Measurements from ENCODE around the gene ACSF3.

DNA sequence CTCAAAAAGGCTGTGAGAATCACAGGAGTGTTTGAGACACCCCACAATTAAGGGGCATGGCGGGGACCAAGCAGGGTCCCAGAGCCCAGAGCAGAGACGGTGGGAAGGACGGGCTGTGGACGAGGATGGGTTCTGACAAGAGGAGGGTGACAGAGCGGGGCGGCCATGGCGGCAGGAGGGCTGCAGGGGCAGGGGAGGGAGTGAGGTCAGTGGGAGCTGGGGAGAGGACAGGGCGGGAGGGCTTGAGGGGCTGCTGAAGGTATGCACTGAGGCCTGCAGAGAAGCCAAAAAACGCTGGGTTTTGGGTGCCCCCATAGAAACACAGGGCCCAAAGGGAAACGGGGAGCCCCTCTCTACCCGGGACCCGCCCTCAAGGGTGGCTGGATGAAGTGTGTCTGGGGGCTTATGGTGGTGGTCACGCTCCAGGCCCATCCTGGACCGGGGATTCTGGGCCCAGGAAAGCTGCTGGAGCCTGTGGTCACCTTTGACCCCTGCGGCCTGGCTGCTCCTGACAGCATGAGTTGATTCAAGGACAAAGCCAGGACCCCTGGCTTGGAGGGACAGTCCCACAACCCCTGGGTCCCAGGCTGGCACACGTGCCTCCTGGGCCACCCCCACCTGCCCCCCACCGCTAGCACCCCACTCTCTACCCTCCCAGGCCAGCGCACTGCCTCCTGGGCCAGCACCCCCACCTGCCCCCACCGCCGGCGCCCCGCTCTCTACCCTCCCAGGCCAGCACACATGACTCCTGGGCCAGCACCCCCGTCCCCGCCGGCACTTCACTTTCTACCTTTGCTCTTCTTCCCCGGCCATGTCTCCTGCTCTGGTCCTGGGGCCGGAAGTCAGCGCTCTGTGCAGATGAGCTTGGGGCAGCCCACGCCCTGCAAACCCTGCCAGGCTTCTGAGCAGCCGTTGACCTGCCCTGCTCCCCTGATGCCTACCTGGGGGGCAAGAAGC lies 31.0 kb upstream of the ACSF3 start:
- TF ChIP-seq CTCF (tag by site-specific recombination; IDR thresholded peaks at IDR 0.05) (no peak), TCF7L2 (IDR thresholded peaks at IDR 0.05; ENCODE audit: borderline replicate concordance, low read depth, low read length) (no peak), ZBTB10 (tag by site-specific recombination; IDR thresholded peaks at IDR 0.05) (no peak), ZNF629 (tag by site-specific recombination; IDR thresholded peaks at IDR 0.05) (no peak), ZBTB20 (tag by site-specific recombination; IDR thresholded peaks at IDR 0.05) (no peak), ZNF350 (tag by site-specific recombination; IDR thresholded peaks at IDR 0.05) (no peak), ZNF707 (tag by site-specific recombination; IDR thresholded peaks at IDR 0.05) (no peak), SP2 (tag by site-specific recombination; IDR thresholded peaks at IDR 0.05) (no peak)
- TF ChIP-seq, protein P1, sequence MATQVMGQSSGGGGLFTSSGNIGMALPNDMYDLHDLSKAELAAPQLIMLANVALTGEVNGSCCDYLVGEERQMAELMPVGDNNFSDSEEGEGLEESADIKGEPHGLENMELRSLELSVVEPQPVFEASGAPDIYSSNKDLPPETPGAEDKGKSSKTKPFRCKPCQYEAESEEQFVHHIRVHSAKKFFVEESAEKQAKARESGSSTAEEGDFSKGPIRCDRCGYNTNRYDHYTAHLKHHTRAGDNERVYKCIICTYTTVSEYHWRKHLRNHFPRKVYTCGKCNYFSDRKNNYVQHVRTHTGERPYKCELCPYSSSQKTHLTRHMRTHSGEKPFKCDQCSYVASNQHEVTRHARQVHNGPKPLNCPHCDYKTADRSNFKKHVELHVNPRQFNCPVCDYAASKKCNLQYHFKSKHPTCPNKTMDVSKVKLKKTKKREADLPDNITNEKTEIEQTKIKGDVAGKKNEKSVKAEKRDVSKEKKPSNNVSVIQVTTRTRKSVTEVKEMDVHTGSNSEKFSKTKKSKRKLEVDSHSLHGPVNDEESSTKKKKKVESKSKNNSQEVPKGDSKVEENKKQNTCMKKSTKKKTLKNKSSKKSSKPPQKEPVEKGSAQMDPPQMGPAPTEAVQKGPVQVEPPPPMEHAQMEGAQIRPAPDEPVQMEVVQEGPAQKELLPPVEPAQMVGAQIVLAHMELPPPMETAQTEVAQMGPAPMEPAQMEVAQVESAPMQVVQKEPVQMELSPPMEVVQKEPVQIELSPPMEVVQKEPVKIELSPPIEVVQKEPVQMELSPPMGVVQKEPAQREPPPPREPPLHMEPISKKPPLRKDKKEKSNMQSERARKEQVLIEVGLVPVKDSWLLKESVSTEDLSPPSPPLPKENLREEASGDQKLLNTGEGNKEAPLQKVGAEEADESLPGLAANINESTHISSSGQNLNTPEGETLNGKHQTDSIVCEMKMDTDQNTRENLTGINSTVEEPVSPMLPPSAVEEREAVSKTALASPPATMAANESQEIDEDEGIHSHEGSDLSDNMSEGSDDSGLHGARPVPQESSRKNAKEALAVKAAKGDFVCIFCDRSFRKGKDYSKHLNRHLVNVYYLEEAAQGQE (tag by site-specific recombination; IDR thresholded peaks at IDR 0.05): no peak
- TF ChIP-seq, protein P2, sequence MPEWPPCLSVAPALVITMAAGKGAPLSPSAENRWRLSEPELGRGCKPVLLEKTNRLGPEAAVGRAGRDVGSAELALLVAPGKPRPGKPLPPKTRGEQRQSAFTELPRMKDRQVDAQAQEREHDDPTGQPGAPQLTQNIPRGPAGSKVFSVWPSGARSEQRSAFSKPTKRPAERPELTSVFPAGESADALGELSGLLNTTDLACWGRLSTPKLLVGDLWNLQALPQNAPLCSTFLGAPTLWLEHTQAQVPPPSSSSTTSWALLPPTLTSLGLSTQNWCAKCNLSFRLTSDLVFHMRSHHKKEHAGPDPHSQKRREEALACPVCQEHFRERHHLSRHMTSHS (tag by site-specific recombination; IDR thresholded peaks at IDR 0.05): no peak
- TF ChIP-seq, protein P3, sequence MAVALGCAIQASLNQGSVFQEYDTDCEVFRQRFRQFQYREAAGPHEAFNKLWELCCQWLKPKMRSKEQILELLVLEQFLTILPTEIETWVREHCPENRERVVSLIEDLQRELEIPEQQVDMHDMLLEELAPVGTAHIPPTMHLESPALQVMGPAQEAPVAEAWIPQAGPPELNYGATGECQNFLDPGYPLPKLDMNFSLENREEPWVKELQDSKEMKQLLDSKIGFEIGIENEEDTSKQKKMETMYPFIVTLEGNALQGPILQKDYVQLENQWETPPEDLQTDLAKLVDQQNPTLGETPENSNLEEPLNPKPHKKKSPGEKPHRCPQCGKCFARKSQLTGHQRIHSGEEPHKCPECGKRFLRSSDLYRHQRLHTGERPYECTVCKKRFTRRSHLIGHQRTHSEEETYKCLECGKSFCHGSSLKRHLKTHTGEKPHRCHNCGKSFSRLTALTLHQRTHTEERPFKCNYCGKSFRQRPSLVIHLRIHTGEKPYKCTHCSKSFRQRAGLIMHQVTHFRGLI (tag by site-specific recombination; IDR thresholded peaks at IDR 0.05): no peak
- TF ChIP-seq, protein P4, sequence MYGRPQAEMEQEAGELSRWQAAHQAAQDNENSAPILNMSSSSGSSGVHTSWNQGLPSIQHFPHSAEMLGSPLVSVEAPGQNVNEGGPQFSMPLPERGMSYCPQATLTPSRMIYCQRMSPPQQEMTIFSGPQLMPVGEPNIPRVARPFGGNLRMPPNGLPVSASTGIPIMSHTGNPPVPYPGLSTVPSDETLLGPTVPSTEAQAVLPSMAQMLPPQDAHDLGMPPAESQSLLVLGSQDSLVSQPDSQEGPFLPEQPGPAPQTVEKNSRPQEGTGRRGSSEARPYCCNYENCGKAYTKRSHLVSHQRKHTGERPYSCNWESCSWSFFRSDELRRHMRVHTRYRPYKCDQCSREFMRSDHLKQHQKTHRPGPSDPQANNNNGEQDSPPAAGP (tag by site-specific recombination; IDR thresholded peaks at IDR 0.05): no peak
- TF ChIP-seq, protein P5, sequence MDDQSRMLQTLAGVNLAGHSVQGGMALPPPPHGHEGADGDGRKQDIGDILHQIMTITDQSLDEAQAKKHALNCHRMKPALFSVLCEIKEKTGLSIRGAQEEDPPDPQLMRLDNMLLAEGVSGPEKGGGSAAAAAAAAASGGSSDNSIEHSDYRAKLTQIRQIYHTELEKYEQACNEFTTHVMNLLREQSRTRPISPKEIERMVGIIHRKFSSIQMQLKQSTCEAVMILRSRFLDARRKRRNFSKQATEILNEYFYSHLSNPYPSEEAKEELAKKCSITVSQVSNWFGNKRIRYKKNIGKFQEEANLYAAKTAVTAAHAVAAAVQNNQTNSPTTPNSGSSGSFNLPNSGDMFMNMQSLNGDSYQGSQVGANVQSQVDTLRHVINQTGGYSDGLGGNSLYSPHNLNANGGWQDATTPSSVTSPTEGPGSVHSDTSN (CRISPR knock-in tag; IDR thresholded peaks at IDR 0.05): no peak
